Epithelial cell of proximal tubule (primary cell): Measurements from ENCODE around the gene UNC13C. TPM values are rescaled to one million over a fixed set of nuclear protein-coding genes. Genes with fewer than 3 reads are reported as not detected.
"Not testable (repeated sequence)": the region's sequence is repeated elsewhere in the genome, so short reads cannot be mapped to it uniquely, and the experiment has no call there.

ENCODE experiments used
- DNase-seq: peaks from one replicate; pipeline ENCODE4 v3.0.0-alpha.2; 2011; ENCODE audit warnings: low read depth
- H3K4me3 ChIP-seq: 2 replicates; pipeline ENCODE4 v1.5.1; 2011; ENCODE audit warnings: low read depth, mild to moderate bottlenecking, low read length
- total RNA-seq: library from RNA; depleted of rRNA; stranded (reverse); fragments of >200 nt; gene quantifications from 2 replicates; pipeline ENCODE4 v1.2.3, GENCODE V29; 2015
- TF ChIP-seq, protein P1 (sequence below): conservative IDR thresholded peaks from 2 replicates; pipeline ENCODE4 v1.5.1; 2012; ENCODE audit warnings: low read depth, mild to moderate bottlenecking, low read length

UNC13C gene
- total RNA-seq, 1 donor from 2014 or later: 0.06 TPM

GRCh38 chr15:54373332-54373731 is 395.1 kb downstream of the UNC13C start:
- H3K4me3 ChIP-seq: no peak overlapping the region
- TF ChIP-seq, protein P1, sequence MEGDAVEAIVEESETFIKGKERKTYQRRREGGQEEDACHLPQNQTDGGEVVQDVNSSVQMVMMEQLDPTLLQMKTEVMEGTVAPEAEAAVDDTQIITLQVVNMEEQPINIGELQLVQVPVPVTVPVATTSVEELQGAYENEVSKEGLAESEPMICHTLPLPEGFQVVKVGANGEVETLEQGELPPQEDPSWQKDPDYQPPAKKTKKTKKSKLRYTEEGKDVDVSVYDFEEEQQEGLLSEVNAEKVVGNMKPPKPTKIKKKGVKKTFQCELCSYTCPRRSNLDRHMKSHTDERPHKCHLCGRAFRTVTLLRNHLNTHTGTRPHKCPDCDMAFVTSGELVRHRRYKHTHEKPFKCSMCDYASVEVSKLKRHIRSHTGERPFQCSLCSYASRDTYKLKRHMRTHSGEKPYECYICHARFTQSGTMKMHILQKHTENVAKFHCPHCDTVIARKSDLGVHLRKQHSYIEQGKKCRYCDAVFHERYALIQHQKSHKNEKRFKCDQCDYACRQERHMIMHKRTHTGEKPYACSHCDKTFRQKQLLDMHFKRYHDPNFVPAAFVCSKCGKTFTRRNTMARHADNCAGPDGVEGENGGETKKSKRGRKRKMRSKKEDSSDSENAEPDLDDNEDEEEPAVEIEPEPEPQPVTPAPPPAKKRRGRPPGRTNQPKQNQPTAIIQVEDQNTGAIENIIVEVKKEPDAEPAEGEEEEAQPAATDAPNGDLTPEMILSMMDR: no peak
- no peak for DNase-seq

DNA sequence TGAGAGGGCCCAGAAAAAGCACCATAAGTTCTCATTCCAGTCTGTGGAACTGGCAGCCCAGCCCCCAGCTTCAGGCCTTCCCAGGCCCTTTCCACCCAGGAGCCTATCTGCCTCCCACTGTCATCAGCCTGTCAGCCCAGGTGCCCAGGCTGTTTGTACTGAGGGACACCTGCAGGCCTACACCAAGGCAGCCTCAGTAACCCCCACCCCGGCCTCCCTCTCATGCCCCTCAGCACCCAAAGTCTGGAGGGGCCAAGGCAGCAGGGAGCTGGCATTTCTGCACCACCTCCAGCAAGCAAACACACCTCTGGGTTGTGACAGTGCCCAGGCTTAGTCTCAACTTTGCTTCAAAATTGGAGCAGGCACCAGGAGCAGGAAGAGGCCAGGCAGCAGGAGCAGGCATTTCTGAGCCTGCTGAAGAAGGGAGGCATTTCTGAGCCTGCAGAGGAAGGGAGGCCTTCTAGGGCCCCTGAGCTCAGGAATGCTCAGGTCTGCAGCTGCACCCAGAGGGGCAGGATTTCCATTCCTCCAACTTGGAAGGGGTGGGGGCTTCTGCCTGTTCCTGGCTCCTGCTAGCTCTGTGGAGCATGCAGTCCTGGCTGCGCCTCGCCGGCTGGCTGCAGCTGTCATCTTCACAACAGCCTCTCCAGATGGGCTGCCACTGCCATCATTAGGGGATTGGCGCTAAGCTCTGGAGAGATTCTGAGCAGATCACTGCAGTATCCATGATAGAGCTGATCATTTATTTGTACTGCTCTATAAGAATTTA is 396.1 kb downstream of the UNC13C start:
- H3K4me3 ChIP-seq: no peak overlapping the region
- TF ChIP-seq, protein P1: no peak
- DNase-seq: no peak

DNA sequence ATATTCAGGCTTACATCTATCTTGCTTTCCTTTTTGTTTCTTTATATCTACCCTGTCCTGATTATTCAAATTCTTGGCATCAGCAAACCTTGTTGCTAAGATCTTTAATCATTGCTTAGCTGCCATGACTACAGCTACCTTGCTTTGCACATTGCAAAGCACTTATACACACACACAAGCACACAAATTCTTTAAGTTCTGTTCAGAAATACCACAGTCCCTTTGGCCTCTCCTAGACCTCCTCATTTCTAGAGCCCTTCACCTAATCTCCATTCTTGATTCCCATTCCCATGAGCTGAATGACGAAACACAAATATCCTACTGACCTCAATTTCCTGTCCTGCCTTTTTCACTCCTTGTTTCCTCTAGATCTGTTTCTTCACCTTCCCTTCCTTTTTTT is 409.6 kb downstream of the UNC13C start:
- no peak overlapping the region for H3K4me3 ChIP-seq
- peak; percentile 32 for DNase-seq
- TF ChIP-seq, protein P1: no peak

DNA sequence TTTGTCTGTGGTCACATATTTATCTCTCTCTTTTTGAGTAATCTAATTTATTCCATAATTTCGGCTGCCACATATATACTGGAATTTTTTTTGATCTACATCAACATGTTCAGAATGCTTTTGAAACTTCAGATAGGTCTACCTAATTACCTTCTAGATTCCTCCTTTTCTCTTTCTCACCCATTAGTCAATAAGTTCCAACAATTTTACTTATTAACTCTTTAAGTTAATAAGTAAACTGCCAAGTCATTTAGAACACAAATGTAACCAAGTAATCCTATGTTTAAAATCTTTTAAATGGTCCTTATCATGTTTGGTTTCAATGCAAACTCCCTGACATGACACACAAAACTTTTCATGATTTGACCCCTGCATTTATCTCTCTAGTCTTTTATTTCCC is 410.5 kb downstream of the UNC13C start:
- TF ChIP-seq, protein P1: no peak
- no peak overlapping the region for H3K4me3 ChIP-seq
- DNase-seq: peak; percentile 52

- DNase-seq: no peak
- TF ChIP-seq, protein P1: no peak
- no peak overlapping the region for H3K4me3 ChIP-seq
These were observed 432.2 kb downstream of the UNC13C start for GRCh38 chr15:54410481-54410880.

GRCh38 chr15:54424171-54424570 is 445.9 kb downstream of the UNC13C start:
- no peak for DNase-seq
- H3K4me3 ChIP-seq: no peak overlapping the region
- TF ChIP-seq, protein P1: no peak

GRCh38 chr15:54428596-54428995 is 450.4 kb downstream of the UNC13C start:
- no peak for DNase-seq
- H3K4me3 ChIP-seq: no peak overlapping the region
- TF ChIP-seq, protein P1: no peak

DNA sequence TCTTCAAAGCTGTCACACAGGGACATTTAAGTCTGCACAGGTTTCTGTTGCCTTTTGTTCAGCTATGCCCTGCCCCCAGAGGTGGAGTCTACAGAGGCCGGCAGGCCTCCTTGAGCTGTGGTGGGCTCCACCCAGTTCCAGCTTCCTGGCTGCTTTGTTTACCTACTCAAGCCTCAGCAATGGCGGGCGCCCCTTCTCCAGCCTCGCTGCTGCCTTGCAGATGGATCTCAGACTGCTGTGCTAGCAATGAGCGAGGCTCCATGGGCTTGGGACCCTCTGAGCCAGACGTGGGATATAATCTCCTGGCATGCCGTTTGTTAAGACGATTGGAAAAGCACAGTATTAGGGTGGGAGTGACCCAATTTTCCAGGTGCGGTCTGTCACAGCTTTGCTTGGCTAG is 472.0 kb downstream of the UNC13C start:
- H3K4me3 ChIP-seq: not testable (repeated sequence)

More for the DNA sequence above, 472.0 kb downstream of the UNC13C start:
- not testable (repeated sequence) for DNase-seq
